Cardiac muscle cell (in vitro differentiated cells and primary cell): ENCODE results near the gene PUS10. TPM values are rescaled to one million over a fixed set of nuclear protein-coding genes. Genes with fewer than 3 reads are reported as not detected.
A peak's percentile ranks its signal among the peaks of the same experiment; 100 is the strongest.

Experiments
- DNase-seq, 2 donors: peaks; one replicate each; pipeline versions ENCODE4 v3.0.0 to v3.0.0-alpha.2; 2010 to 2017; ENCODE audit warnings: low read depth in 1 of 2, low spot score in 1 of 2
- H3K27ac ChIP-seq: fragments of 200-600 bp; sonication (generic); 2 replicates; pipeline ENCODE4 v1.5.1; 2016
- H3K27me3 ChIP-seq: fragments of 200-600 bp; sonication (generic); 2 replicates; pipeline ENCODE4 v1.6.0; 2016; ENCODE audit warnings: control low read depth
- H3K36me3 ChIP-seq: fragments of 200-600 bp; sonication (generic); 2 replicates; pipeline ENCODE4 v1.5.1; 2016; ENCODE audit warnings: control low read depth
- H3K4me1 ChIP-seq: fragments of 200-600 bp; sonication (generic); 2 replicates; pipeline ENCODE4 v1.8.1; 2017; ENCODE audit warnings: low read depth, mild to moderate bottlenecking, mixed run types
- H3K4me3 ChIP-seq: fragments of 200-600 bp; sonication (generic); 2 replicates; pipeline ENCODE4 v1.5.1; 2016; ENCODE audit warnings: mild to moderate bottlenecking
- H3K9me3 ChIP-seq: fragments of 200-600 bp; sonication (generic); 2 replicates; pipeline ENCODE4 v1.5.1; 2017; ENCODE audit warnings: low read depth, mild to moderate bottlenecking, control low read depth
- CTCF ChIP-seq: IDR thresholded peaks from 2 replicates; pipeline ENCODE4 v1.5.1; 2012; ENCODE audit warnings: low read depth, mild to moderate bottlenecking, low read length
- polyA plus RNA-seq: library from polyadenylated mRNA; unstranded; fragments of >200 nt; fragmentation: Nextera tagmentation; extraction: Ambion mirVana; gene quantifications from 2 replicates; pipeline ENCODE4 v1.2.1, GENCODE V29; 2016
- total RNA-seq: library from RNA; depleted of rRNA; stranded (reverse); fragments of >200 nt; gene quantifications from 2 replicates; pipeline ENCODE4 v1.2.3, GENCODE V29; 2016

Gene PUS10, protein sequence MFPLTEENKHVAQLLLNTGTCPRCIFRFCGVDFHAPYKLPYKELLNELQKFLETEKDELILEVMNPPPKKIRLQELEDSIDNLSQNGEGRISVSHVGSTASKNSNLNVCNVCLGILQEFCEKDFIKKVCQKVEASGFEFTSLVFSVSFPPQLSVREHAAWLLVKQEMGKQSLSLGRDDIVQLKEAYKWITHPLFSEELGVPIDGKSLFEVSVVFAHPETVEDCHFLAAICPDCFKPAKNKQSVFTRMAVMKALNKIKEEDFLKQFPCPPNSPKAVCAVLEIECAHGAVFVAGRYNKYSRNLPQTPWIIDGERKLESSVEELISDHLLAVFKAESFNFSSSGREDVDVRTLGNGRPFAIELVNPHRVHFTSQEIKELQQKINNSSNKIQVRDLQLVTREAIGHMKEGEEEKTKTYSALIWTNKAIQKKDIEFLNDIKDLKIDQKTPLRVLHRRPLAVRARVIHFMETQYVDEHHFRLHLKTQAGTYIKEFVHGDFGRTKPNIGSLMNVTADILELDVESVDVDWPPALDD
- total RNA-seq: 5.0 and 8.9 TPM in 2 replicates
- 3.0 and 5.2 TPM in 2 replicates for polyA plus RNA-seq

- DNase-seq: peak; percentile 77 to 79
- Histone ChIP-seq H3K4me1 (peaks cover 14% of the 10 kb centered on the region), H3K9me3 (no peaks in the 10 kb centered on the region), H3K27me3 (no peaks in the 10 kb centered on the region), H3K27ac (peak within 1 kb of the TSS; percentile 92), H3K36me3 (no peaks in the 10 kb centered on the region), H3K4me3 (peak within 1 kb of the TSS; percentile 91)
- TF ChIP-seq CTCF: no peak
Measured at GRCh38 chr2:61017556-61018317, at the start of gene PUS10, which contains the start of gene PEX13. PUS10 (minus strand) TSS chr2:61018255; CDS start chr2:61011890, 6,365 bp downstream. PEX13 (plus strand) TSS chr2:61017720; CDS start chr2:61017760, 40 bp downstream.

GRCh38 chr2:61065714-61066709 is 48.0 kb upstream of the PUS10 start, which contains the start of gene SANBR:
SANBR (plus strand) TSS chr2:61065871; CDS start chr2:61070351, 4,480 bp downstream.
- peak; percentile 86 to 95 for DNase-seq
- no peak for TF ChIP-seq CTCF
- Histone ChIP-seq H3K36me3 (peaks cover 3% of the 10 kb centered on the region), H3K27ac (peak within 1 kb of the TSS; percentile 69), H3K27me3 (no peaks in the 10 kb centered on the region), H3K9me3 (no peaks in the 10 kb centered on the region), H3K4me1 (peaks cover 5% of the 10 kb centered on the region), H3K4me3 (peak within 1 kb of the TSS; percentile 89)

GRCh38 chr2:61059382-61059781 is 41.3 kb upstream of the PUS10 start:
- H3K4me3 ChIP-seq: no peak overlapping the region
- TF ChIP-seq CTCF: no peak

GRCh38 chr2:61057562-61057961 is 39.5 kb upstream of the PUS10 start:
- Histone ChIP-seq H3K4me1 (no peaks in the 10 kb centered on the region), H3K27me3 (no peaks in the 10 kb centered on the region), H3K9me3 (no peaks in the 10 kb centered on the region), H3K36me3 (no peaks in the 10 kb centered on the region), H3K4me3 (no peak overlapping the region), H3K27ac (no peak overlapping the region)
- no peak for TF ChIP-seq CTCF
- no peak for DNase-seq

More at GRCh38 chr2:61059382-61059781, 41.3 kb upstream of the PUS10 start:
- H3K9me3 ChIP-seq: no peaks in the 10 kb centered on the region
- no peaks in the 10 kb centered on the region for H3K4me1 ChIP-seq
- no peaks in the 10 kb centered on the region for H3K27me3 ChIP-seq
- no peak overlapping the region for H3K27ac ChIP-seq
- DNase-seq: no peak
- H3K36me3 ChIP-seq: no peaks in the 10 kb centered on the region
